ENCODE results near the gene KCNG2. TPM values are rescaled to one million over a fixed set of nuclear protein-coding genes. Genes with fewer than 3 reads are reported as not detected.

Gene KCNG2
- total RNA-seq, 1 donor from 2014 or later = not detected

- Mint-ChIP-seq H3K4me1 (no peaks in the 10 kb centered on the region), H3K4me3 (no peak overlapping the region), H3K27ac (no peak overlapping the region), H3K27me3 (ENCODE audit: low read depth) (no peaks in the 10 kb centered on the region), H3K36me3 (no peaks in the 10 kb centered on the region), H3K9me3 (peaks cover 12% of the 10 kb centered on the region)
- no peak for TF ChIP-seq CTCF (IDR thresholded peaks at IDR 0.05; ENCODE audit: unreplicated experiment)
- no peak for DNase-seq (ENCODE audit: low spot score in 2 of 2, unreplicated experiment in 2 of 2)
Measured at GRCh38 chr18:79882522-79883241, 84.9 kb downstream of the KCNG2 start.

DNA sequence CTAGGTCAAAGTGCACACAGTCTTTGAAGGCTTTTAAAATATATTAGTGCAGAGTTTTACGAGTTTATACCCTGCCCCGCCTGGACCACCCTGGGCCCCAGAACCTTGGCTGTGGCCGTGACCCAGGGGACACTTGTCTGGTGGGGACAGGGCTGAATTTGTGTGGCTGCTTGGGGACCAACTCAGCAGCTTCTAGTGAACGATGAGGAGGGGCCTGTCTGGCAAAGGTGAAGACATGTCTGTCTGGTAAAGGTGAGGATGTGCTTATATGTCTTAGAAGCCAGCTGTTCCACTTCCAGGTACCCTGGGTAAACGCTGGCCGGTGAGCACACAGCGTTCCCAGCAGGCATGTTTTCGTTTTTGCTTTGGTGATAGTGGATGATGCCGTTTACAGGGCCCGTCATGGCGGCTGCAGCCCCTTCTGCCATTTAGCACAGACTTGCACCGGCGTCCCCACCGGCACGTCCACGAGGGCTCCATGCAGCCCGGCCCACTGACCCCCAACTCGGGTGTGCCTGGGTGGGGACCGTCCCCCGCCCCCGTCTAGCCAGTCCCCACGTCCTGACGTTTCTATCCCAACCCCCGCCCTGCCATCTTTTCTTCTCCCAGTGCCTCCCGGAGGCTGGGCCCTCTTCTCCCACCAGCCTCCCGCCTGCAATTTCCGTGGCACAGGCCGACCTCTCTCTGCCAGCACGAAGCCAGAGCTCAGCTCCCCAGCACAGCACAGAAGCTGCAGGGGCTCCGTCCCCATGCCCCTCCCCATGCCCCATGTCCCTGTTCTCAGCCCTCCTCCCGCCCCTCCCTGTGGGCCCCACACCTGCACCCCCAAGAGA, 85.9 kb downstream of the KCNG2 start:
- peaks cover 12% of the 10 kb centered on the region for H3K9me3 Mint-ChIP-seq
- no peak for TF ChIP-seq CTCF (IDR thresholded peaks at IDR 0.05; ENCODE audit: unreplicated experiment)
- H3K4me3 Mint-ChIP-seq = no peak overlapping the region
- H3K4me1 Mint-ChIP-seq = no peaks in the 10 kb centered on the region
- H3K27ac Mint-ChIP-seq = no peak overlapping the region
- no peak for DNase-seq (ENCODE audit: low spot score in 2 of 2, unreplicated experiment in 2 of 2)
- no peaks in the 10 kb centered on the region for H3K27me3 Mint-ChIP-seq (ENCODE audit: low read depth)
- H3K36me3 Mint-ChIP-seq = no peaks in the 10 kb centered on the region

DNA sequence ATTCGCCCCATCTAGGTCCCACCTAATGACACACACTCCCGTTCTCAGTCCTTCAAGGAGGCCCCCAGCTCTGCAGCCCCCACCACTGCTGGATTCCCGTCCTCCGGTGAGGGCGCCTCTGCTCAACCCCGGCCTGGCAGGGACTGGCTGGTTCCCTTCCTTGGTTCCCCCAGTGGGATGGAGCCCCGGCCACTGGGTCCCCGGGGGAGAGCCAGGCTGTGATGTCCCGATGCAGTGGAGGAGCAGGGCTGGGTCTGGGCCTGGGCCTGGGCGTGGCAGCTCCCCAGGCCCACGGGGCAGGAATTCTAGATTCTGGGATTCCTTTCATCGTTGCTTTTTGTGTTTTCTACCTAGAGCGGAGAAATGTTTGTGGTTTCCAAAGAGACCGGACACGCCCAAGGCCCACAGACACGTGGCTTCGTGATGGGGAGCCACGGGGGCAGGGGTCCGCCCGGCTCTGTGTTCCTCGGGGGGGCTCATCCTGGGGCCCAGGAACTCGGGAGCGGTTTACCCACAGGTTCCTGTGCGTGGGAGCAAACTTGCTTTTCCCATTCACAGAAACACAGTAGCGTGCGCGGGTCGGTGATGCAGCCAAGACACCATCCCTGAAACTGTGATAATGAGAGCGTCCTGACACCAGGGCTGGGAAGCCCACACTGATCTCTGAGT, 86.7 kb downstream of the KCNG2 start:
- no peak for DNase-seq (ENCODE audit: low spot score in 2 of 2, unreplicated experiment in 2 of 2)
- Mint-ChIP-seq H3K4me1 (no peaks in the 10 kb centered on the region), H3K27ac (no peak overlapping the region), H3K36me3 (peaks cover 2% of the 10 kb centered on the region), H3K4me3 (no peak overlapping the region), H3K9me3 (peaks cover 20% of the 10 kb centered on the region), H3K27me3 (ENCODE audit: low read depth) (no peaks in the 10 kb centered on the region)
- no peak for TF ChIP-seq CTCF (IDR thresholded peaks at IDR 0.05; ENCODE audit: unreplicated experiment)

GRCh38 chr18:79884963-79885728, 87.4 kb downstream of the KCNG2 start:
- TF ChIP-seq CTCF (IDR thresholded peaks at IDR 0.05; ENCODE audit: unreplicated experiment) = no peak
- H3K36me3 Mint-ChIP-seq = peaks cover 3% of the 10 kb centered on the region

More at GRCh38 chr18:79884963-79885728, 87.4 kb downstream of the KCNG2 start:
- Mint-ChIP-seq H3K27ac (no peak overlapping the region), H3K9me3 (peaks cover 26% of the 10 kb centered on the region), H3K4me3 (no peak overlapping the region), H3K4me1 (no peaks in the 10 kb centered on the region), H3K27me3 (ENCODE audit: low read depth) (no peaks in the 10 kb centered on the region)
- DNase-seq (ENCODE audit: low spot score in 2 of 2, unreplicated experiment in 2 of 2) = no peak

All from mesothelial cell of epicardium (in vitro differentiated cells).